ENCODE data around the gene COL26A1.
"Not testable (repeated sequence)": the region's sequence is repeated elsewhere in the genome, so short reads cannot be mapped to it uniquely, and the experiment has no call there.

Gene COL26A1

GRCh38 chr7:101362334-101363195 is at the start of gene COL26A1:
TSS of gene COL26A1 (plus strand) at chr7:101362875. CDS start at chr7:101363033, 158 bp downstream.
- DNase-seq (ENCODE audit: low read depth in 2 of 2) = no peak

GRCh38 chr7:101315336-101315735 is 47.3 kb upstream of the COL26A1 start:
- no peak for DNase-seq (ENCODE audit: low read depth in 2 of 2)

GRCh38 chr7:101319401-101319800 is 43.3 kb upstream of the COL26A1 start:
- DNase-seq (ENCODE audit: low read depth in 2 of 2) = no peak

GRCh38 chr7:101321491-101322401 is 40.9 kb upstream of the COL26A1 start, which contains the start of gene IFT22:
TSS of gene IFT22 (minus strand) at chr7:101321812. CDS start at chr7:101321709, 103 bp downstream.
- DNase-seq (ENCODE audit: low read depth in 2 of 2) = peak; percentile 69 to 72

GRCh38 chr7:101328159-101328558 is 34.5 kb upstream of the COL26A1 start:
- DNase-seq (ENCODE audit: low read depth in 2 of 2) = no peak

- no peak for DNase-seq (ENCODE audit: low read depth in 2 of 2)
Measured at GRCh38 chr7:101330011-101330484, 32.6 kb upstream of the COL26A1 start.

- DNase-seq (ENCODE audit: low read depth in 2 of 2) = no peak
Measured at GRCh38 chr7:101332026-101332425, 30.6 kb upstream of the COL26A1 start.

GRCh38 chr7:101333912-101334311 is 28.8 kb upstream of the COL26A1 start:
- no peak for DNase-seq (ENCODE audit: low read depth in 2 of 2)

GRCh38 chr7:101340379-101340778 is 22.3 kb upstream of the COL26A1 start:
- no peak for DNase-seq (ENCODE audit: low read depth in 2 of 2)

- no peak for DNase-seq (ENCODE audit: low read depth in 2 of 2)
Measured at GRCh38 chr7:101342892-101343291, 19.8 kb upstream of the COL26A1 start.

- DNase-seq (ENCODE audit: low read depth in 2 of 2) = no peak
Measured at GRCh38 chr7:101347477-101347876, 15.2 kb upstream of the COL26A1 start.

GRCh38 chr7:101348456-101349067 is 14.1 kb upstream of the COL26A1 start:
- DNase-seq (ENCODE audit: low read depth in 2 of 2) = not testable (repeated sequence)

- DNase-seq (ENCODE audit: low read depth in 2 of 2) = not testable (repeated sequence)
Measured at GRCh38 chr7:101349300-101349699, 13.4 kb upstream of the COL26A1 start.

- no peak for DNase-seq (ENCODE audit: low read depth in 2 of 2)
Measured at GRCh38 chr7:101352920-101353308, 9.8 kb upstream of the COL26A1 start.

GRCh38 chr7:101357433-101357832 is 5.2 kb upstream of the COL26A1 start:
- no peak for DNase-seq (ENCODE audit: low read depth in 2 of 2)

GRCh38 chr7:101363196-101363733 is 590 bp downstream of the COL26A1 start:
- DNase-seq (ENCODE audit: low read depth in 2 of 2) = no peak

GRCh38 chr7:101363734-101364374 is 1.2 kb downstream of the COL26A1 start:
- no peak for DNase-seq (ENCODE audit: low read depth in 2 of 2)

GRCh38 chr7:101365956-101366355 is 3.3 kb downstream of the COL26A1 start:
- no peak for DNase-seq (ENCODE audit: low read depth in 2 of 2)

GRCh38 chr7:101367676-101368075 is 5.0 kb downstream of the COL26A1 start:
- DNase-seq (ENCODE audit: low read depth in 2 of 2) = no peak

- no peak for DNase-seq (ENCODE audit: low read depth in 2 of 2)
Measured at GRCh38 chr7:101368422-101369165, 5.9 kb downstream of the COL26A1 start.
